DOHH2 (cell line): Measurements from ENCODE around the gene RAB4A.

Experiments
- EZH2phosphoT487 ChIP-seq: fragments of 200-600 bp; sonication (generic); IDR thresholded peaks from 2 replicates; pipeline ENCODE4 v1.6.1; 2017; ENCODE audit warnings: borderline replicate concordance, mild to moderate bottlenecking, antibody characterized with exemption, low read length, moderate library complexity, mixed read lengths
- TF ChIP-seq, protein P1 (sequence below): fragments of 200-600 bp; sonication (generic); IDR thresholded peaks from one replicate; pipeline ENCODE4 v1.5.1; 2014; ENCODE audit warnings: antibody characterized with exemption, mild to moderate bottlenecking, low read depth, low read length; ENCODE audit not compliant: poor library complexity, severe bottlenecking

GRCh38 chr1:229349463-229350385 lies 78.8 kb downstream of the RAB4A start:
- TF ChIP-seq, protein P1, sequence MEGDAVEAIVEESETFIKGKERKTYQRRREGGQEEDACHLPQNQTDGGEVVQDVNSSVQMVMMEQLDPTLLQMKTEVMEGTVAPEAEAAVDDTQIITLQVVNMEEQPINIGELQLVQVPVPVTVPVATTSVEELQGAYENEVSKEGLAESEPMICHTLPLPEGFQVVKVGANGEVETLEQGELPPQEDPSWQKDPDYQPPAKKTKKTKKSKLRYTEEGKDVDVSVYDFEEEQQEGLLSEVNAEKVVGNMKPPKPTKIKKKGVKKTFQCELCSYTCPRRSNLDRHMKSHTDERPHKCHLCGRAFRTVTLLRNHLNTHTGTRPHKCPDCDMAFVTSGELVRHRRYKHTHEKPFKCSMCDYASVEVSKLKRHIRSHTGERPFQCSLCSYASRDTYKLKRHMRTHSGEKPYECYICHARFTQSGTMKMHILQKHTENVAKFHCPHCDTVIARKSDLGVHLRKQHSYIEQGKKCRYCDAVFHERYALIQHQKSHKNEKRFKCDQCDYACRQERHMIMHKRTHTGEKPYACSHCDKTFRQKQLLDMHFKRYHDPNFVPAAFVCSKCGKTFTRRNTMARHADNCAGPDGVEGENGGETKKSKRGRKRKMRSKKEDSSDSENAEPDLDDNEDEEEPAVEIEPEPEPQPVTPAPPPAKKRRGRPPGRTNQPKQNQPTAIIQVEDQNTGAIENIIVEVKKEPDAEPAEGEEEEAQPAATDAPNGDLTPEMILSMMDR = no peak
- TF ChIP-seq EZH2phosphoT487 = no peak
